ENCODE data around the gene ALDH7A1. TPM values are rescaled to one million over a fixed set of nuclear protein-coding genes. Genes with fewer than 3 reads are reported as not detected.

The ALDH7A1 gene
- total and polyA plus RNA-seq, 7 experiments from 2014 or later, result 0.51 to 9.9 (median 3.0) TPM

DNA sequence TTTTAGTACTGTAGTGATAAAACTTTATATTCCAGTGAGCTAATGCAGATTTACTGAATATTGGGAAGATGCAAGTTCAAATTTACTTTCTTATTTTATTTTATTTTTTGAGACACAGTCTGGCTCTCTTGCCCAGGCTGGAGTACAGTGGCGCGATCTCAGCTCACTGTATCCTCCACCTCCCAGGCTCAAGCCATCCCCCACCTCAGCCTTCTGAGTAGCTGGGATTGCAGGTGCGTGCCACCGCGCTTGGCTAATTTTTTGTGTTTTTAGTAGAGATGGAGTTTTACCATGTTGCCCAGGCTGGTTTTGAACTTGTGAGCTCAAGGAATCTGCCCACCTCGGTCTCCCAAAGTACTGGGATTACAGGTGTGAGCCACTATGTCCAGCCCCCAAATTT lies 15.6 kb upstream of the ALDH7A1 start:
- DNase-seq, result no peak
- H3K4me1 ChIP-seq (ENCODE audit: control insufficient read depth in 2 of 2, insufficient read depth in 2 of 2, low read length in 2 of 2), result no peaks in the 10 kb centered on the region
- no peaks in the 10 kb centered on the region for H3K9me3 Mint-ChIP-seq
- peaks cover 0 to 48% (median 10%) of the 10 kb centered on the region in 3 experiments for H3K36me3 ChIP-seq (ENCODE audit: control insufficient read depth in 2 of 3, insufficient read depth in 3 of 3, low read length in 3 of 3)
- CTCF ChIA-PET, result interaction anchor here (0.6 kb wide), 1 partner anchor 260 kb away, joined by 6 read pairs; no protein-coding TSS in a partner anchor
- H3K9me3 ChIP-seq (ENCODE audit: control insufficient read depth in 2 of 3, low read length in 3 of 3), result no peaks in the 10 kb centered on the region
- H3K27me3 Mint-ChIP-seq, result no peaks in the 10 kb centered on the region
- H3K27me3 ChIP-seq (ENCODE audit: control insufficient read depth in 2 of 2, insufficient read depth in 2 of 2, low read length in 2 of 2), result no peaks in the 10 kb centered on the region
- peaks cover 24 to 61% (median 49%) of the 10 kb centered on the region in 7 donors for H3K4me1 Mint-ChIP-seq
- no peak overlapping the region for H3K4me3 ChIP-seq (ENCODE audit: low read length)
- H3K36me3 Mint-ChIP-seq, result peaks cover 4 to 34% (median 17%) of the 10 kb centered on the region in 5 donors
- no peak for ATAC-seq
- peak overlapping the region in 2 of 9 donors; percentile 65 to 75 for H3K27ac Mint-ChIP-seq
- no peak overlapping the region for H3K27ac ChIP-seq (ENCODE audit: low read depth, low read length)
- POLR2A ChIA-PET, result interaction anchor here (0.6 to 0.7 kb wide), 2 partner anchors 12 to 903 kb away, joined by 3 to 5 read pairs; no protein-coding TSS in a partner anchor
- no peak overlapping the region for H3K4me3 Mint-ChIP-seq
- intact Hi-C loops (cut with micrococcal nuclease), result no loop called here

DNA sequence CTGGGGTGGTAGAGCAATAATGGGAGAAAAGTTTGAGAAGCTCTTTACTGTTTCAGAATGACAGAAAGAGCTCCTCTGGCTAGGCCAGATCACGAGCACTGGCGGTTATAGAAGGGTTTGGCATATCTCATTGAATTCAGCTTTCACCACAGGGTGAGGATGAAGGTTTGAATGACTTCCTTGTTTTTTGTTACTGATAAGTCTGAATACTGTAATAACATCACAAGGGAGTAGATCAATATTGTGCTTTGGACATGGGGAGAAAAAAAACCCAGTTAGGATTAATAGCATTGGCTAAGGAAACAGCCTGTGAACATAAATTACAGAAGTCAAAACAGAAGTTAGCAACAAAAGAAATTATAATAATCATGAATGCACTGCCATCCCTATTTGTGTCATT lies 15.1 kb upstream of the ALDH7A1 start:
- H3K36me3 ChIP-seq (ENCODE audit: control insufficient read depth in 2 of 3, insufficient read depth in 3 of 3, low read length in 3 of 3), result peaks cover 0 to 53% (median 11%) of the 10 kb centered on the region in 3 experiments
- H3K4me1 ChIP-seq (ENCODE audit: control insufficient read depth in 2 of 2, insufficient read depth in 2 of 2, low read length in 2 of 2), result peaks cover 0 to 1% of the 10 kb centered on the region in 2 donors
- intact Hi-C loops (cut with micrococcal nuclease), result no loop called here
- Mint-ChIP-seq H3K4me1 (peaks cover 24 to 62% (median 54%) of the 10 kb centered on the region in 7 donors), H3K27ac (peak overlapping the region in 5 of 9 donors; percentile 16 to 75 (median 54)), H3K9me3 (no peaks in the 10 kb centered on the region), H3K36me3 (peaks cover 4 to 33% (median 17%) of the 10 kb centered on the region in 5 donors), H3K27me3 (no peaks in the 10 kb centered on the region), H3K4me3 (no peak overlapping the region)
- no peaks in the 10 kb centered on the region for H3K9me3 ChIP-seq (ENCODE audit: control insufficient read depth in 2 of 3, low read length in 3 of 3)
- POLR2A ChIA-PET, result interaction anchor here (0.6 to 0.7 kb wide), 2 partner anchors 12 to 903 kb away, joined by 3 to 5 read pairs; no protein-coding TSS in a partner anchor
- H3K4me3 ChIP-seq (ENCODE audit: low read length), result no peak overlapping the region
- H3K27me3 ChIP-seq (ENCODE audit: control insufficient read depth in 2 of 2, insufficient read depth in 2 of 2, low read length in 2 of 2), result no peaks in the 10 kb centered on the region
- ATAC-seq, result no peak
- no peak for DNase-seq
- no peak overlapping the region for H3K27ac ChIP-seq (ENCODE audit: low read depth, low read length)
- CTCF ChIA-PET, result no interaction called here

DNA sequence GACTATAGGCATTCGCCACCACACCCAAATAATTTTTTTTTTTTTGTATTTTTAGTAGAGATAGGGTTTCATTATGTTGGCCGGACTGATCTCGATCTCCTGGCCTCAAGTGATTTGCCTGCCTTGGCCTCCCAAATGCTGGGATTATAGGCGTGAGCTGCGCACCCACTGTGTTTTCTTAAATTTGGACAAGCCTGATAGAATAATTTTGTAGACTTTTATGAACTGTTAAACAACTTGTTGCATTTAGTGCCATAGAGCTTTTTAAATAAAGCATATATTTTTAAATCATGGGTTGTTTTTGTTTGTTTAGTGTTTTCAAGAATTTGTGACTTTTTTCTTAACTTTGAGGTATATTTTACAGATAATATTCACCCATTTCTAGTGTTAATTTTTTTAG lies 10.5 kb upstream of the ALDH7A1 start:
- ChIA-PET CTCF (interaction anchor here (0.7 to 1.2 kb wide), 2 partner anchors 11 to 83 kb away, joined by 4 to 5 read pairs; partner anchors contain the start of gene ALDH7A1), POLR2A (no interaction called here)
- ATAC-seq, result no peak
- Mint-ChIP-seq H3K27me3 (no peaks in the 10 kb centered on the region), H3K4me1 (peaks cover 20 to 65% (median 59%) of the 10 kb centered on the region in 7 donors), H3K9me3 (peaks cover 0 to 2% (median 0%) of the 10 kb centered on the region in 11 donors), H3K4me3 (peak overlapping the region in 8 of 10 donors; percentile 23 to 74 (median 59)), H3K27ac (peak overlapping the region in 4 of 9 donors; percentile 8 to 74 (median 64)), H3K36me3 (peaks cover 11 to 32% (median 18%) of the 10 kb centered on the region in 5 donors)
- no peaks in the 10 kb centered on the region for H3K27me3 ChIP-seq (ENCODE audit: control insufficient read depth in 2 of 2, insufficient read depth in 2 of 2, low read length in 2 of 2)
- H3K4me3 ChIP-seq (ENCODE audit: low read length), result no peak overlapping the region
- H3K36me3 ChIP-seq (ENCODE audit: control insufficient read depth in 2 of 3, insufficient read depth in 3 of 3, low read length in 3 of 3), result peaks cover 0 to 59% (median 11%) of the 10 kb centered on the region in 3 experiments
- intact Hi-C loops (cut with micrococcal nuclease), result loop anchor here in 1 of 2 donors (10.0 kb wide), 1 partner anchor 1479 kb away; the partner anchor contains the start of gene SLC12A2
- H3K27ac ChIP-seq (ENCODE audit: low read depth, low read length), result peak overlapping the region; percentile 6
- H3K4me1 ChIP-seq (ENCODE audit: control insufficient read depth in 2 of 2, insufficient read depth in 2 of 2, low read length in 2 of 2), result peaks cover 14 to 15% of the 10 kb centered on the region in 2 donors
- no peaks in the 10 kb centered on the region for H3K9me3 ChIP-seq (ENCODE audit: control insufficient read depth in 2 of 3, low read length in 3 of 3)
- no peak for DNase-seq

DNA sequence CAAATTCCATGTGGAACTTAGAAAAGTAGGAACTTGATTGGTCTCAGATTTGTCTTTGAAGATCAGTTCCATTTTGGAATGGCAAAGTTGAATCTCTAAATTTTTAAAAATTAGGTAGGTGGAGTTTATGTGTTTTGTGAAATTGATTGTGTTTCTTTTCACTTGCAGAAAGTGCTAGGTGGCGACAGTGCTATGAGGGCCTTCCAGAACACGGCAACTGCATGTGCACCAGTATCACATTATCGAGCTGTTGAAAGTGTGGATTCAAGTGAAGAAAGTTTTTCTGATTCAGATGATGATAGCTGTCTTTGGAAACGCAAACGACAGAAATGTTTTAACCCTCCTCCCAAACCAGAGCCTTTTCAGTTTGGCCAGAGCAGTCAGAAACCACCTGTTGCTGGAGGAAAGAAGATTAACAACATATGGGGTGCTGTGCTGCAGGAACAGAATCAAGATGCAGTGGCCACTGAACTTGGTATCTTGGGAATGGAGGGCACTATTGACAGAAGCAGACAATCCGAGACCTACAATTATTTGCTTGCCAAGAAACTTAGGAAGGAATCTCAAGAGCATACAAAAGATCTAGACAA lies 8.5 kb upstream of the ALDH7A1 start:
- H3K9me3 ChIP-seq (ENCODE audit: control insufficient read depth in 2 of 3, low read length in 3 of 3), result no peaks in the 10 kb centered on the region
- ChIA-PET POLR2A (interaction anchor here (0.6 kb wide), 1 partner anchor 177 kb away, joined by 7 read pairs; no protein-coding TSS in a partner anchor), CTCF (interaction anchor here (0.6 kb wide), 2 partner anchors 152 to 232 kb away, joined by 4 to 8 read pairs; no protein-coding TSS in a partner anchor)
- H3K4me1 ChIP-seq (ENCODE audit: control insufficient read depth in 2 of 2, insufficient read depth in 2 of 2, low read length in 2 of 2), result peaks cover 14 to 15% of the 10 kb centered on the region in 2 donors
- Mint-ChIP-seq H3K4me3 (peak overlapping the region; percentile 13 to 74 (median 58)), H3K4me1 (peaks cover 20 to 60% (median 55%) of the 10 kb centered on the region in 7 donors), H3K36me3 (peaks cover 10 to 28% (median 11%) of the 10 kb centered on the region in 5 donors), H3K27me3 (no peaks in the 10 kb centered on the region), H3K27ac (peak overlapping the region in 2 of 9 donors; percentile 33 to 60), H3K9me3 (peaks cover 0 to 2% (median 0%) of the 10 kb centered on the region in 11 donors)
- peaks cover 0 to 39% (median 9%) of the 10 kb centered on the region in 3 experiments for H3K36me3 ChIP-seq (ENCODE audit: control insufficient read depth in 2 of 3, insufficient read depth in 3 of 3, low read length in 3 of 3)
- H3K27ac ChIP-seq (ENCODE audit: low read depth, low read length), result no peak overlapping the region
- ATAC-seq, result no peak
- DNase-seq, result no peak
- no peak overlapping the region for H3K4me3 ChIP-seq (ENCODE audit: low read length)
- no peaks in the 10 kb centered on the region for H3K27me3 ChIP-seq (ENCODE audit: control insufficient read depth in 2 of 2, insufficient read depth in 2 of 2, low read length in 2 of 2)
- intact Hi-C loops (cut with micrococcal nuclease), result loop anchor here (5.0 to 10.0 kb wide), 4 partner anchors 181 to 1481 kb away; partner anchors contain the start of genes C5orf63 (in 1 of the 2), GRAMD2B (in 1 of the 2), PRRC1 (in 1 of the 2) and SLC12A2 (in 1 of the 2)

DNA sequence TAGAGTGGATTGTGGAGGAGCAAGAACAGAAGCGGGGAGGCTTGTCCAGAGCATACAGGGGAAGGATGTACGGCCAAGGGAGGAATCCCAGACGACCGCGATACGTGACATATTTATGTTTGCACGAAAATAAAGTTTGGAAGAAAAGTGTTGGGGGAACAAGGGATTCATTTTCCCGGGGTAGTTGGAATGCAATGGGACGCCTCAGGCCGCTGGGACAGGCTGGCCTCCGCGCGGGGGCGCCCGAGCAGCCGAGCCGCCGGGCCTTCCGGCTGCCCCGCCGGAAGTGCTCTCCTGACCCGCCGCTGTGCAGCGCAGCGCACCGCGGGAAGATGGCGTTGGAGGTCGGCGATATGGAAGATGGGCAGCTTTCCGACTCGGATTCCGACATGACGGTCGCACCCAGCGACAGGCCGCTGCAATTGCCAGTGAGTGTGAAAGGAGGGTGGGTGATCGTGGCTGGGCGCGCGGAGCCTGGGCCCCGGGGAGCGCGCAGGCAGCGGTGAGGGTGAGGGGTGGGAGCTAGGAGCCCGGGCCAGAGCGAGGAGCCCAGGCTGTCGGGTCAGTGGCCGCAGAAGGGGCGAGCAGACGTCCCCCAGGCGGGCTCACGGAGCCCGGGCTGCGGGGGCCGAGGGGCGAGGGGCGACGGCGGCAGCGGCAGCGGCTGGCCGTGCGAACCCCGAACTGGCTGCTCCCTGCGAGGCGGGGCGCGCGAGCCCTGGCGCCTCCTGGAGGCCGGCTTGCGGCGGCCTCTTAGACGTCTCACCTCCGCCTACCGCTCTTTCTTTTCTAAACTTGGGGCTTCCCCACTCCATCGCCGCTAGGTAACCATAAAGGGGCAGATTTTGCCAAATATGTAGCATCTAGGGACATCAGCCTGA lies 5.9 kb upstream of the ALDH7A1 start, which contains the start of gene PHAX:
TSS of gene PHAX (plus strand) at position 317 of the 881 bp plus-strand sequence. CDS start at position 333, 16 bp downstream.
- Histone ChIP-seq H3K9me3 (ENCODE audit: control insufficient read depth in 2 of 3, low read length in 3 of 3) (no peaks in the 10 kb centered on the region), H3K36me3 (ENCODE audit: control insufficient read depth in 2 of 3, insufficient read depth in 3 of 3, low read length in 3 of 3) (peaks cover 0 to 24% (median 3%) of the 10 kb centered on the region in 3 experiments), H3K27ac (ENCODE audit: low read depth, low read length) (peak within 1 kb of the TSS; percentile 78), H3K4me3 (ENCODE audit: low read length) (peak within 1 kb of the TSS; percentile 84), H3K27me3 (ENCODE audit: control insufficient read depth in 2 of 2, insufficient read depth in 2 of 2, low read length in 2 of 2) (no peaks in the 10 kb centered on the region), H3K4me1 (ENCODE audit: control insufficient read depth in 2 of 2, insufficient read depth in 2 of 2, low read length in 2 of 2) (peaks cover 14 to 15% of the 10 kb centered on the region in 2 donors)
- H3K9me3 Mint-ChIP-seq, result peaks cover 0 to 2% (median 0%) of the 10 kb centered on the region in 11 donors
- DNase-seq (peak; percentile 59 to 82 (median 70)), ATAC-seq (peak; percentile 95)
- POLR2A ChIA-PET, result interaction anchor here (0.6 to 1.4 kb wide), 5 partner anchors 130 to 628 kb away, joined by 3 to 4 read pairs (median 3); no protein-coding TSS in a partner anchor
- H3K27ac Mint-ChIP-seq, result peak within 1 kb of the TSS; percentile 86 to 98 (median 93)
- H3K4me1 Mint-ChIP-seq, result peaks cover 12 to 42% (median 35%) of the 10 kb centered on the region in 7 donors
- CTCF ChIA-PET, result interaction anchor here (0.6 to 2.0 kb wide), 5 partner anchors 151 to 262 kb away, joined by 3 to 14 read pairs (median 5); no protein-coding TSS in a partner anchor
- peak within 1 kb of the TSS; percentile 84 to 99 (median 96) for H3K4me3 Mint-ChIP-seq
- peaks cover 0 to 10% (median 0%) of the 10 kb centered on the region in 5 donors for H3K27me3 Mint-ChIP-seq
- peaks cover 6 to 15% (median 8%) of the 10 kb centered on the region in 5 donors for H3K36me3 Mint-ChIP-seq
- intact Hi-C loops (cut with micrococcal nuclease), result loop anchor here (1.0 to 10.0 kb wide), 19 partner anchors 57 to 1484 kb away; partner anchors contain the start of genes MARCHF3 (in 2 of the 2), PRRC1 (in 2 of the 2), SLC12A2 (in 2 of the 2) and C5orf63 (in 1 of the 2)

Data from naive thymus-derived CD4-positive, alpha-beta T cell (primary cell).